ENCODE results near the gene FICD.

DNA sequence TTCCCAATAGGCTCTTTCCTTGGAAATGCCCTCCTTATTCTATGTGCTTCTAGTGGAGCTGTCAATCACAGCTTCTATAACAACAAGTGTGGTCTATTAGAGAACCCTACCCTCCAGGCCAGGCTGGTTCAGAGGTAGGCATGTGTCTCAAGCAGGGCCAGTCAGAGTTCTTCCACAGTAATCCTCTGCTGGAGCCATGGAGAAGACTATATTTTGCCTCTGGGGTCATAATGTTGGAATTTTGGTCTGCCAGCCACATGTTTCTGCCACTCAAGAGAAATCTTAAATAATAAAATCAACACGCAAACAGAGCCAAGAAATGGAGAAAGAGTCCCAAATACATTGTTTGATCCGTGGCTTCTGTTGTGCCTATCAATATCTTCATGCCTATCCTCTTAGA lies 23.8 kb upstream of the FICD start:
- TF ChIP-seq GATA3 (IDR thresholded peaks at IDR 0.05; ENCODE audit: low read depth, low read length) (no peak), GATA2 (IDR thresholded peaks at IDR 0.05; ENCODE audit: low read depth, low read length) (no peak)
